ENCODE data around the gene HDAC4. TPM values are rescaled to one million over a fixed set of nuclear protein-coding genes. Genes with fewer than 3 reads are reported as not detected.
A peak's percentile ranks its signal among the peaks of the same experiment; 100 is the strongest.

The HDAC4 gene
- total and polyA plus RNA-seq, 9 of the 15 experiments (the other 6 are each of a cell fraction or from before 2014, with no cell fraction given): 0.11 to 20.2 (median 4.0) TPM

DNA sequence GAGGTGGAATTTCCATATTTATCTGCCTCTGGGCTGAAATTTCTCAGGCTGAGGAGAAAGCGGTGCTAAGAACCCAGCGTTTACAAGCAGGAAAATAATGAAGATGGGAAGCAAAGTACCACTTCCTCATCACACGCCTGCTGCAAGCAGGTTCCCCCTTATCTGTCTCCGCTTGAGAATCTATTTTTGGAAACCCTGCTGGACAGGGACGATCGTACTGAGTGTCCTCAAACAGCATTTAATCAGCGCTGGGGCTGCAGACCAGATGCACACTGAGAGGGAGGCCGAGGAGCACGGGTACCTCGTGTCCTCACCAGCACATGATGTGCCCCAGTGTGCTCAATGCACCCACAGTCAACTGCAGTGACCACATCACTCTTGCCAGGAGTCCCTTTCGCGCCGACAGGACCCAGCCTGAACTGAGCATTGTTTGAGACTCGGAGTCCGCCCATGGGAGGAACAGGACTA lies 160.4 kb downstream of the HDAC4 start (continued):
- TF ChIP-seq E4F1 (CRISPR knock-in tag; IDR thresholded peaks at IDR 0.05; ENCODE audit: borderline replicate concordance) (no peak), TAF9B (IDR thresholded peaks at IDR 0.05; ENCODE audit: partially characterized antibody) (no peak), FUS (optimal IDR thresholded peaks at IDR 0.05; ENCODE audit: low read depth, low read length) (no peak), MCM2 (IDR thresholded peaks at IDR 0.05; ENCODE audit: low read depth) (no peak), BRD4 (IDR thresholded peaks at IDR 0.05) (no peak), ZNF764 (CRISPR knock-in tag; IDR thresholded peaks at IDR 0.05; ENCODE audit: low read depth) (no peak), REST (IDR thresholded peaks at IDR 0.05; ENCODE audit: borderline replicate concordance) (peak; percentile 19; the same call in 1 of the 2 replicates), REST (CRISPR knock-in tag; IDR thresholded peaks at IDR 0.05; ENCODE audit: low read depth) (no peak), KHSRP (IDR thresholded peaks at IDR 0.05) (no peak), XRCC5 (IDR thresholded peaks at IDR 0.05; ENCODE audit: low read depth, low read length) (no peak), TAL1 (IDR thresholded peaks at IDR 0.05) (no peak), BRD9 (IDR thresholded peaks at IDR 0.05; ENCODE audit: low read depth, partially characterized antibody) (no peak), ZNF124 (CRISPR knock-in tag; IDR thresholded peaks at IDR 0.05) (no peak), PHTF2 (CRISPR knock-in tag; IDR thresholded peaks at IDR 0.05) (no peak), KLF13 (tag; IDR thresholded peaks at IDR 0.05; ENCODE audit: borderline replicate concordance, low read depth) (no peak), JUN (IDR thresholded peaks at IDR 0.05; ENCODE audit: borderline replicate concordance, low read depth, low read length) (no peak), JUN (CRISPR knock-in tag; IDR thresholded peaks at IDR 0.05; ENCODE audit: borderline replicate concordance) (no peak), MTA3 (IDR thresholded peaks at IDR 0.05; ENCODE audit: borderline replicate concordance) (no peak), ZKSCAN8 (CRISPR knock-in tag; IDR thresholded peaks at IDR 0.05) (no peak), HDAC1 (IDR thresholded peaks at IDR 0.05) (peak in 1 of 2 experiments; percentile 51; a peak in 1 of 4 replicates), KDM1A (IDR thresholded peaks at IDR 0.05) (peak; percentile 21 to 59; a peak in 2 of 4 replicates)
